ENCODE data around the gene ZBTB17. TPM values are rescaled to one million over a fixed set of nuclear protein-coding genes. Genes with fewer than 3 reads are reported as not detected.
A peak's percentile ranks its signal among the peaks of the same experiment; 100 is the strongest.

ZBTB17 gene
- total and polyA plus RNA-seq, 9 donors, result 3.7 to 45.7 (median 29.8) TPM

- H3K4me1 ChIP-seq (ENCODE audit: insufficient read depth), result peaks cover 36% of the 10 kb centered on the region
- H3K27ac ChIP-seq, result peak overlapping the region; percentile 90 to 99
- H3K27me3 ChIP-seq, result no peaks in the 10 kb centered on the region
- TF ChIP-seq CTCF (IDR thresholded peaks at IDR 0.05), result no peak
- TF ChIP-seq EP300 (IDR thresholded peaks at IDR 0.05), result peak; percentile 72
- TF ChIP-seq POLR2A (IDR thresholded peaks at IDR 0.05), result peak; percentile 71
- no peaks in the 10 kb centered on the region for H3K9me3 ChIP-seq
- WGBS, 3 donors, result 2 to 4% (median 3%) methylated on average over 19 to 25 of the region's 25 CpGs
- DNase-seq, result peak; percentile 97 to 99 (median 97)
- H3K36me3 ChIP-seq, result no peaks in the 10 kb centered on the region
- H3K4me3 ChIP-seq, result peak overlapping the region; percentile 31
- intact Hi-C loops (cut with DNase I), result loop anchor here in 1 of 4 donors (10.0 kb wide), 1 partner anchor 105 kb away; the partner anchor contains the start of gene SPEN
These were observed 26.3 kb downstream of the ZBTB17 start for GRCh38 chr1:15949453-15950245.

- 25 to 29% (median 26%) methylated on average over 15 of the region's 15 CpGs for WGBS, 3 donors
- H3K4me1 ChIP-seq (ENCODE audit: insufficient read depth), result peaks cover 36% of the 10 kb centered on the region
These were observed 27.1 kb downstream of the ZBTB17 start for GRCh38 chr1:15948595-15949452.

DNA sequence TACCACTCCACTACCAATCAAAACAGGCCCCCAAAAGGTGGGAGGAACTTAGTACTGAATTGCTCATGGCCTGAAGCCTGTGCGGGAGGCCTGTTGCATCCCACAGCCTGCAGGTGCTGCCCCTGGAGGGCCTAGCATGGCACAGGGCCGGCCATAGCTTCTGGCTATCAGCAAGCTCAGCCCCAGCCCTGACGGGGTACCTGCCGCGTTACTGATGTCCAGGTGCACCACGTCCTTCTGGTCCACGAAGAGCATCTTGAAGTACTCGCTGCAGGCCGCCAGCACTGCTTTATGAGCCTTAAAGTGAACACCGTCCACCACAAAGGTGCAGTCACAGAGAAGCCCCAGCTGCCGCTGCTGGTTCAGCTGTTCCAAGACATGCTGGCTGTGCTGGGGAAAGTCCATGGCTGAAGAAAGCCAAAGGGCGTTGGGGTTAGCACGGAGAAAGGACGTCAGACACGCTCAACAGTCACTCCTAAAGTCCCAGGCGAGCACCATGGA lies 27.8 kb downstream of the ZBTB17 start:
- H3K36me3 ChIP-seq, result no peaks in the 10 kb centered on the region
- 59 to 67% (median 61%) methylated on average over 15 to 16 of the region's 16 CpGs for WGBS, 3 donors
- intact Hi-C loops (cut with DNase I), result loop anchor here in 1 of 4 donors (10.0 kb wide), 1 partner anchor 103 kb away; the partner anchor contains the start of gene SPEN

More at GRCh38 chr1:15948595-15949452, 27.1 kb downstream of the ZBTB17 start:
- no peak for TF ChIP-seq EP300 (IDR thresholded peaks at IDR 0.05)
- TF ChIP-seq CTCF (IDR thresholded peaks at IDR 0.05), result peak in 1 of 3 donors; percentile 22
- H3K4me3 ChIP-seq, result peak overlapping the region; percentile 31
- DNase-seq, result peak; percentile 85 to 91 (median 87)
- H3K27ac ChIP-seq, result peak overlapping the region; percentile 89 to 99
- no peaks in the 10 kb centered on the region for H3K9me3 ChIP-seq
- no peaks in the 10 kb centered on the region for H3K27me3 ChIP-seq
- intact Hi-C loops (cut with DNase I), result loop anchor here in 1 of 4 donors (10.0 kb wide), 1 partner anchor 104 kb away; the partner anchor contains the start of gene SPEN
- no peaks in the 10 kb centered on the region for H3K36me3 ChIP-seq

More for the DNA sequence above, 27.8 kb downstream of the ZBTB17 start:
- DNase-seq, result peak in 2 of 5 donors; percentile 37 to 47
- TF ChIP-seq CTCF (IDR thresholded peaks at IDR 0.05), result no peak
- Histone ChIP-seq H3K9me3 (no peaks in the 10 kb centered on the region), H3K27me3 (no peaks in the 10 kb centered on the region), H3K4me3 (no peak overlapping the region), H3K27ac (peak overlapping the region; percentile 18 to 99), H3K4me1 (ENCODE audit: insufficient read depth) (peaks cover 33% of the 10 kb centered on the region)
